H54 (cell line): ENCODE results near the gene PAX7.

Source experiments
- DNase-seq: peaks from one replicate; pipeline ENCODE4 v3.0.0; 2011; ENCODE audit warnings: low spot score, mixed read lengths; ENCODE audit not compliant: insufficient read length
- FAIRE-seq: peaks from 3 replicates; lab custom pipeline; 2011; peaks lifted over from hg19 to GRCh38; lab: Jason Lieb, UNC
- POLR2A ChIP-seq: IDR thresholded peaks from 2 replicates; pipeline ENCODE4 v1.6.1; 2011; ENCODE audit warnings: low read depth, mild to moderate bottlenecking, low read length

PAX7 gene

GRCh38 chr1:18783705-18784481 lies 153.2 kb downstream of the PAX7 start:
- DNase-seq, result no peak
- TF ChIP-seq POLR2A, result no peak
- no peak for FAIRE-seq

DNA sequence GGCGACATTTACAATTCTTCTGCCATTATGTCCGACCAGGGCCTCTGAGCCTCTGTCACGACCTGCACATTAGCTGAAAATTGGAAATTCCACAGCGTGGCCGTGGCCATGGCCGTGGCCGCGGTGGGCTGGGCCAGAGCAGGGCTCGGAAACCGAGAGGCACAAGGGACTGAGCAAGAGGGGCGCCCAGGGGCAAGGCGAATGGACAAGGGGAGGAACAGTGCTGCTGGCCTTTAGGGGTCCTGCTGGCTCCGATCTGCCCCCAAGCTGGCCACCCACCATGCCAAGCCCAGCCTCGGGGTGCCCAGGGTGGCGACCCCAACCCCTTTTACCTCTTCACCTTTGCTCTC lies 153.8 kb downstream of the PAX7 start:
- TF ChIP-seq POLR2A, result no peak
- FAIRE-seq, result no peak

GRCh38 chr1:18786149-18786548 lies 155.5 kb downstream of the PAX7 start:
- TF ChIP-seq POLR2A, result no peak
- FAIRE-seq (no peak), DNase-seq (no peak)

More for the DNA sequence above, 153.8 kb downstream of the PAX7 start:
- DNase-seq, result no peak

GRCh38 chr1:18787825-18788385 lies 157.3 kb downstream of the PAX7 start:
- FAIRE-seq, result no peak
- no peak for TF ChIP-seq POLR2A
- no peak for DNase-seq

- TF ChIP-seq POLR2A, result no peak
- no peak for DNase-seq
- FAIRE-seq, result no peak
Observed at GRCh38 chr1:18789246-18789645, 158.6 kb downstream of the PAX7 start.

- DNase-seq (no peak), FAIRE-seq (no peak)
- TF ChIP-seq POLR2A, result no peak
Observed at GRCh38 chr1:18792747-18793146, 162.1 kb downstream of the PAX7 start.

DNA sequence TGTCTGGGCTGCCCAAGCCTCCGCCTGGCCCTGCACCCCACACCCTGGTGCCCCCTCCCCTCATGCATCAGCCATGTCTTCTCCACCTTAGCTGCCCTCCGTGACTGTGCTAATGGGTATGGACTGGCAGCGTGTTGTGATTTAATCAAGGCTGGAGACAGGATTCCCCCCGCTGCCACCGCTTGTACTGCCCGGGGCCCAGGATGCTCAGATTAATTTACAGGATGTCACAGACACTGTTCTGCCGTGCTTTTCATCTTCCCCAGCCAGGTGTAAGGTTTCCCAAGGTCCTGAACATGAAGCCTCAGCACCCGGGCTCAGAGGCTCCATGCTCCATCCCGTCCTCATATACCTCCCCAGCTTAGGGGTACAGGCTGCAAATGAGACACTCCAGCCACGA lies 162.5 kb downstream of the PAX7 start:
- DNase-seq (no peak), FAIRE-seq (no peak)
- no peak for TF ChIP-seq POLR2A

DNA sequence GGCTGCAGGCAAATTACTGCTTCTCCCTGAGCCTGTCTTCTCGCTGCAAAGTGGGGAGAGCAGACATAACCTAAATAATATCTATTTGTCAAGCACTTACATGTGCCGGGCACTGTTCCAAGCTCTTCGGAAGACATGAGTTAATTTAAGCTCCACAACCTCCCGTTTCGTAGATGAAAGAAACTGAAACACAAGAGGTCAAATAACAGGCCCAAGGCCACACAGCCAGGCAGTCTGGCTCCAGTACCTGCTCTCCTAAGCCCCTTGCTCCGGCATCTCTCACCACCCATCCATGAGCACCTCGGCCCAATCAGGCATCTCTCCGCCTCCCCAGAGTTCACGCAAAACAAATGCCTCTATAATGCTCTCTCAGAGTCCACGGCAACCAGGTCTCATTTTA lies 163.4 kb downstream of the PAX7 start:
- DNase-seq, result no peak
- no peak for FAIRE-seq

GRCh38 chr1:18794561-18794960 lies 163.9 kb downstream of the PAX7 start:
- no peak for FAIRE-seq
- no peak for TF ChIP-seq POLR2A
- no peak for DNase-seq

More for the DNA sequence above, 163.4 kb downstream of the PAX7 start:
- TF ChIP-seq POLR2A, result no peak

GRCh38 chr1:18795002-18795689 lies 164.5 kb downstream of the PAX7 start:
- no peak for TF ChIP-seq POLR2A
- no peak for DNase-seq
- FAIRE-seq, result no peak

DNA sequence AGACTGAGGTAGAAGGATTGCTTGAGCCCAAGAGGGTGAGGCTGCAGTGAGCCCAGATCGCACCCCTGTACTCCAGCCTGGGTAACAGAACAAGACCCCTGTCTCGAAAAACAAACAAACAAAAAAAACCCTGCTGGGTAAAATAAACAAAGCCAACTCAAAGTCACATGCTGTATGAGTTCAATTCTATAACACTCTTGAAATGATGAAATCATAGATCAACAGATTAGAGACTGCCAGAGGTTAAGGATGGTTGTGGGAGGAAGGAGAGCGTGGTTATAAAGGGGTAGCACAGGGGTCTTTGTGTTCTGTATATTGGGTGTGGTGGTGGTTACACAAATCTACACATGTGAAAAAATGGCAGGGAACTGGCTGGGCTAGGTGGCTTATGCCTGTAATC lies 166.3 kb downstream of the PAX7 start:
- DNase-seq, result no peak
- TF ChIP-seq POLR2A, result no peak
- FAIRE-seq, result no peak
